ENCODE measurements around the gene TRAF7.
"Not testable (repeated sequence)": the region's sequence is repeated elsewhere in the genome, so short reads cannot be mapped to it uniquely, and the experiment has no call there.

- TF ChIP-seq, protein P1, sequence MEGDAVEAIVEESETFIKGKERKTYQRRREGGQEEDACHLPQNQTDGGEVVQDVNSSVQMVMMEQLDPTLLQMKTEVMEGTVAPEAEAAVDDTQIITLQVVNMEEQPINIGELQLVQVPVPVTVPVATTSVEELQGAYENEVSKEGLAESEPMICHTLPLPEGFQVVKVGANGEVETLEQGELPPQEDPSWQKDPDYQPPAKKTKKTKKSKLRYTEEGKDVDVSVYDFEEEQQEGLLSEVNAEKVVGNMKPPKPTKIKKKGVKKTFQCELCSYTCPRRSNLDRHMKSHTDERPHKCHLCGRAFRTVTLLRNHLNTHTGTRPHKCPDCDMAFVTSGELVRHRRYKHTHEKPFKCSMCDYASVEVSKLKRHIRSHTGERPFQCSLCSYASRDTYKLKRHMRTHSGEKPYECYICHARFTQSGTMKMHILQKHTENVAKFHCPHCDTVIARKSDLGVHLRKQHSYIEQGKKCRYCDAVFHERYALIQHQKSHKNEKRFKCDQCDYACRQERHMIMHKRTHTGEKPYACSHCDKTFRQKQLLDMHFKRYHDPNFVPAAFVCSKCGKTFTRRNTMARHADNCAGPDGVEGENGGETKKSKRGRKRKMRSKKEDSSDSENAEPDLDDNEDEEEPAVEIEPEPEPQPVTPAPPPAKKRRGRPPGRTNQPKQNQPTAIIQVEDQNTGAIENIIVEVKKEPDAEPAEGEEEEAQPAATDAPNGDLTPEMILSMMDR (IDR thresholded peaks at IDR 0.05): not testable (repeated sequence)
- TF ChIP-seq POLR2A (IDR thresholded peaks at IDR 0.05): not testable (repeated sequence)
These were observed 39.2 kb upstream of the TRAF7 start for GRCh38 chr16:2116428-2116827.
